HG03196 (cell line): Measurements from ENCODE around the gene ZNF488.

ENCODE experiments used
- ATAC-seq: cut with Tn5 transposase; IDR thresholded peaks from one replicate; pipeline ENCODE4 v1.9.1; 2021; ENCODE audit not compliant: unreplicated experiment

The ZNF488 gene

DNA sequence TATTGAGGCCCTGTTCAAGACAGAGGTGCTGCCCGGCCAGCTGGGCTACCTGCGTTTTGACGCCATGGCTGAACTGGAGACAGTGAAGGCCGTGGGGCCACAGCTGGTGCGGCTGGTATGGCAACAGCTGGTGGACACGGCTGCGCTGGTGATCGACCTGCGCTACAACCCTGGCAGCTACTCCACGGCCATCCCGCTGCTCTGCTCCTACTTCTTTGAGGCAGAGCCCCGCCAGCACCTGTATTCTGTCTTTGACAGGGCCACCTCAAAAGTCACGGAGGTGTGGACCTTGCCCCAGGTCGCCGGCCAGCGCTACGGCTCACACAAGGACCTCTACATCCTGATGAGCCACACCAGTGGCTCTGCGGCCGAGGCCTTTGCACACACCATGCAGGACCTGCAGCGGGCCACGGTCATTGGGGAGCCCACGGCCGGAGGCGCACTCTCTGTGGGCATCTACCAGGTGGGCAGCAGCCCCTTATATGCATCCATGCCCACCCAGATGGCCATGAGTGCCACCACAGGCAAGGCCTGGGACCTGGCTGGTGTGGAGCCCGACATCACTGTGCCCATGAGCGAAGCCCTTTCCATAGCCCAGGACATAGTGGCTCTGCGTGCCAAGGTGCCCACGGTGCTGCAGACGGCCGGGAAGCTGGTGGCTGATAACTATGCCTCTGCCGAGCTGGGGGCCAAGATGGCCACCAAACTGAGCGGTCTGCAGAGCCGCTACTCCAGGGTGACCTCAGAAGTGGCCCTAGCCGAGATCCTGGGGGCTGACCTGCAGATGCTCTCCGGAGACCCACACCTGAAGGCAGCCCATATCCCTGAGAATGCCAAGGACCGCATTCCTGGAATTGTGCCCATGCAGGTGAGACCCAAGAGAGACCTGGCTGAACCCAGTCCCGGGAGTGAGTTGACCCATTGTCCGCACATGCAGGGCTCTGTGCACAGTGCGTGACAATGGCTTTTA, 33.1 kb downstream of the ZNF488 start:
- ATAC-seq: no peak

DNA sequence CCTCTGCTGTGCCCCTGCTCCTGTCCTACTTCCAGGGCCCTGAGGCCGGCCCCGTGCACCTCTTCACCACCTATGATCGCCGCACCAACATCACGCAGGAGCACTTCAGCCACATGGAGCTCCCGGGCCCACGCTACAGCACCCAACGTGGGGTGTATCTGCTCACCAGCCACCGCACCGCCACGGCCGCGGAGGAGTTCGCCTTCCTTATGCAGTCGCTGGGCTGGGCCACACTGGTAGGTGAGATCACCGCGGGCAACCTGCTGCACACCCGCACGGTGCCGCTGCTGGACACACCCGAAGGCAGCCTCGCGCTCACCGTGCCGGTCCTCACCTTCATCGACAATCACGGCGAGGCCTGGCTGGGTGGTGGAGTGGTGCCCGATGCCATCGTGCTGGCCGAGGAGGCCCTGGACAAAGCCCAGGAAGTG, 34.1 kb downstream of the ZNF488 start:
- no peak for ATAC-seq

DNA sequence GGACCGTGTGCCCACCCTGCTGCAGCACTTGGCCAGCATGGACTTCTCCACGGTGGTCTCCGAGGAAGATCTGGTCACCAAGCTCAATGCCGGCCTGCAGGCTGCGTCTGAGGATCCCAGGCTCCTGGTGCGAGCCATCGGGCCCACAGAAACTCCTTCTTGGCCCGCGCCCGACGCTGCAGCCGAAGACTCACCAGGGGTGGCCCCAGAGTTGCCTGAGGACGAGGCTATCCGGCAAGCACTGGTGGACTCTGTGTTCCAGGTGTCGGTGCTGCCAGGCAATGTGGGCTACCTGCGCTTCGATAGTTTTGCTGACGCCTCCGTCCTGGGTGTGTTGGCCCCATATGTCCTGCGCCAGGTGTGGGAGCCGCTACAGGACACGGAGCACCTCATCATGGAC, 34.6 kb downstream of the ZNF488 start:
- ATAC-seq: no peak

DNA sequence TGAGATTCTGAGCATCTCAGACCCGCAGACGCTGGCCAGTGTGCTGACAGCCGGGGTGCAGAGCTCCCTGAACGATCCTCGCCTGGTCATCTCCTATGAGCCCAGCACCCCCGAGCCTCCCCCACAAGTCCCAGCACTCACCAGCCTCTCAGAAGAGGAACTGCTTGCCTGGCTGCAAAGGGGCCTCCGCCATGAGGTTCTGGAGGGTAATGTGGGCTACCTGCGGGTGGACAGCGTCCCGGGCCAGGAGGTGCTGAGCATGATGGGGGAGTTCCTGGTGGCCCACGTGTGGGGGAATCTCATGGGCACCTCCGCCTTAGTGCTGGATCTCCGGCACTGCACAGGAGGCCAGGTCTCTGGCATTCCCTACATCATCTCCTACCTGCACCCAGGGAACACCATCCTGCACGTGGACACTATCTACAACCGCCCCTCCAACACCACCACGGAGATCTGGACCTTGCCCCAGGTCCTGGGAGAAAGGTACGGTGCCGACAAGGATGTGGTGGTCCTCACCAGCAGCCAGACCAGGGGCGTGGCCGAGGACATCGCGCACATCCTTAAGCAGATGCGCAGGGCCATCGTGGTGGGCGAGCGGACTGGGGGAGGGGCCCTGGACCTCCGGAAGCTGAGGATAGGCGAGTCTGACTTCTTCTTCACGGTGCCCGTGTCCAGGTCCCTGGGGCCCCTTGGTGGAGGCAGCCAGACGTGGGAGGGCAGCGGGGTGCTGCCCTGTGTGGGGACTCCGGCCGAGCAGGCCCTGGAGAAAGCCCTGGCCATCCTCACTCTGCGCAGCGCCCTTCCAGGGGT, 35.2 kb downstream of the ZNF488 start:
- ATAC-seq: no peak

DNA sequence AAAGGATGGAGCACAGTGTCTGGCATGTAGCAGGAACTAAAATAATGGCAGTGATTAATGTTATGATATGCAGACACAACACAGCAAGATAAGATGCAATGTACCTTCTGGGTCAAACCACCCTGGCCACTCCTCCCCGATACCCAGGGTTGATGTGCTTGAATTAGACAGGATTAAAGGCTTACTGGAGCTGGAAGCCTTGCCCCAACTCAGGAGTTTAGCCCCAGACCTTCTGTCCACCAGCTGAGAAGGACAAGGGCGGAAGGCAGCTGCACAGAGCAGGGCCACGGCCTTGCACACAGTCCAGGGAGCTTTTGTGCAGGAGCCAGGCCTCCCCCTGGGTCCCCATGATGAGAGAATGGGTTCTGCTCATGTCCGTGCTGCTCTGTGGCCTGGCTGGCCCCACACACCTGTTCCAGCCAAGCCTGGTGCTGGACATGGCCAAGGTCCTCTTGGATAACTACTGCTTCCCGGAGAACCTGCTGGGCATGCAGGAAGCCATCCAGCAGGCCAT, 35.9 kb downstream of the ZNF488 start, which contains the start of gene RBP3:
TSS of gene RBP3 (plus strand) at position 226 of the 514 bp plus-strand sequence. CDS start at position 348, 122 bp downstream.
- no peak for ATAC-seq

DNA sequence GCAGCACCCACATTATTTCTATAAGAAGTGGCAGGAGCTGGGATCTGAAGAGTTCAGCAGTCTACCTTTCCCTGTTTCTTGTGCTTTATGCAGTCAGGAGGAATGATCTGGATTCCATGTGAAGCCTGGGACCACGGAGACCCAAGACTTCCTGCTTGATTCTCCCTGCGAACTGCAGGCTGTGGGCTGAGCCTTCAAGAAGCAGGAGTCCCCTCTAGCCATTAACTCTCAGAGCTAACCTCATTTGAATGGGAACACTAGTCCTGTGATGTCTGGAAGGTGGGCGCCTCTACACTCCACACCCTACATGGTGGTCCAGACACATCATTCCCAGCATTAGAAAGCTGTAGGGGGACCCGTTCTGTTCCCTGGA, 36.8 kb downstream of the ZNF488 start:
- ATAC-seq: no peak

DNA sequence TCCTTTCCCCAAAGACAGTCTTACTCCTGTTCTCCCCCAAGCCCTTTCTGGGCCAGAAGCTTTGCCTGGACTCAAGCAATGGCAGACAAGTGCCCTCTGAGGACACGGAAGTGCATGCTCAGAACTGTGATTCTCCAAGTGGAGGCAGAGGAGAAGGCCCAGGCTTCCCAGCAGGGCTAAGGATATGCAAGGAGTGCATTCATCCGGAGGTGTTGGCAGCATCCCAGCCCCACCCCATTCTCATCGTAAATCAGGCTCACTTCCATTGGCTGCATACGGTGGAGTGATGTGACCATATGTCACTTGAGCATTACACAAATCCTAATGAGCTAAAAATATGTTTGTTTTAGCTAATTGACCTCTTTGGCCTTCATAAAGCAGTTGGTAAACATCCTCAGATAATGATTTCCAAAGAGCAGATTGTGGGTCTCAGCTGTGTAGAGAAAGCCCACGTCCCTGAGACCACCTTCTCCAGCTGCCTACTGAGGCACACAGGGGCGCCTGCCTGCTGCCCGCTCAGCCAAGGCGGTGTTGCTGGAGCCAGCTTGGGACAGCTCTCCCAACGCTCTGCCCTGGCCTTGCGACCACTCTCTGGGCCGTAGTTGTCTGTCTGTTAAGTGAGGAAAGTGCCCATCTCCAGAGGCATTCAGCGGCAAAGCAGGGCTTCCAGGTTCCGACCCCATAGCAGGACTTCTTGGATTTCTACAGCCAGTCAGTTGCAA, 37.4 kb downstream of the ZNF488 start:
- ATAC-seq: no peak

DNA sequence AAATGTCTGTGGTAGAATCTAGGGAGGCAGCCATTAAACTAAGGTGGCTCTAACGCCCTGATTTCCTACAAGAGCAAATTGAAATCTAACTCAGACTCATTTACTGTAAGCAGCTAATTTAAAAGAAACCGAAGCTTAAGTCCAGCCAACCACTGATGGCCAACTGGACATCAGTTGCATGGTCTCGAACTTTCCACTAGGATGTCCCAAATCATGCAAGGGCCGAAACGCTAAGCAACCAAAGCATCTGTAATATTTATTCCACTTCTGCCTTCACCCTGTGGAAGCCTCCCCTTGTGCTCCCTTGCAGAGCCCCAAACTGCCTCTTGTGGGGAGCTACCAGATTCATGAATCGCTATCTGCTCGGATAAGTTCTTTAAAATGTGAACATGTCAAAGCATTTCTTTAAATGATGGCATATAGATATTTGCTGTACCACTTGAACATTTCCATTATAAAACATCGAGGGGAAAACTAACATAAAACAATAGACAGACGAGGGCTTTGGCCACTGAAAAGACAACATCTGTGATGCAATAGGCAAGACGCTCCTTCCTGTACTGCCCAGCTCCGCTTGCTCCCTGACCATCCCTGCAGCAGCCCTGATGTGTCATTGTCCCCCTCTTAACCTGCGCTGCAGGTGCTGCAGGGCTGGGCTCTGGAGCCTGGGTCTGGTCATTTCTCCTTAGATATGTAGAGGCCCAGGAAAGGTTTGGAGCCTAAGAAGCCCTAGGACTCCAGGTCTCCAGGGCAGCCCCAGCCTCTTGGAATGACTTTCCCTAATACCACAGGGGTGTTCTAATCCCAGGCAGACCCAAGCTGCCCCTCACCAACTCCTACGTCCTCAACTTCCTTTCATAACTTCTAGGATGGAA, 38.9 kb downstream of the ZNF488 start:
- ATAC-seq: no peak

DNA sequence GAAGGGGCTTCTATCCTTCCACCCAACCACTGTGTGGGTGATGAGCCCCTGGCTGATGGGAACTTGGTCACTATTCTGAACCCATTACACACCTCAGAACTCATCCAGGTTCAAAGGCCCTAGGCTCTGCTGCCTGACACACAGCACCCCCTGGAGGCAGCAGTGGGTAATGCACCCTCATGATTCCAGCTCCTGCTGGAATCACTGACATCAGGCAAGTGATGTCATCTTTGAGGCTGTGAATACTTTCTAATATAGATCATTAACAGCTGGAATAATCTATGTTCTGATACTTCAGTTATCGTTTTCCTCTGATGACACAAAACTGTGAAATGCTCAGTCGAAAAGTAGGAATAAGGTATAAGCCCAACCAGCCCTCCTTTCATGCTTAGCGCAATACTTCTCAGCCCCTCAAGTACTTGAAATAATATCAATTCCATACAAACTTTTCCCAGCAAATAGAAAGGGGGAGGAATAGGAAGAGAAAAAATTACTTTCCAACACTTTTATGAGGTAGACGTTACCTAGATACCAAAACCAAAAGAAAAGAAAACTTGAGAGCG, 43.4 kb downstream of the ZNF488 start:
- no peak for ATAC-seq

DNA sequence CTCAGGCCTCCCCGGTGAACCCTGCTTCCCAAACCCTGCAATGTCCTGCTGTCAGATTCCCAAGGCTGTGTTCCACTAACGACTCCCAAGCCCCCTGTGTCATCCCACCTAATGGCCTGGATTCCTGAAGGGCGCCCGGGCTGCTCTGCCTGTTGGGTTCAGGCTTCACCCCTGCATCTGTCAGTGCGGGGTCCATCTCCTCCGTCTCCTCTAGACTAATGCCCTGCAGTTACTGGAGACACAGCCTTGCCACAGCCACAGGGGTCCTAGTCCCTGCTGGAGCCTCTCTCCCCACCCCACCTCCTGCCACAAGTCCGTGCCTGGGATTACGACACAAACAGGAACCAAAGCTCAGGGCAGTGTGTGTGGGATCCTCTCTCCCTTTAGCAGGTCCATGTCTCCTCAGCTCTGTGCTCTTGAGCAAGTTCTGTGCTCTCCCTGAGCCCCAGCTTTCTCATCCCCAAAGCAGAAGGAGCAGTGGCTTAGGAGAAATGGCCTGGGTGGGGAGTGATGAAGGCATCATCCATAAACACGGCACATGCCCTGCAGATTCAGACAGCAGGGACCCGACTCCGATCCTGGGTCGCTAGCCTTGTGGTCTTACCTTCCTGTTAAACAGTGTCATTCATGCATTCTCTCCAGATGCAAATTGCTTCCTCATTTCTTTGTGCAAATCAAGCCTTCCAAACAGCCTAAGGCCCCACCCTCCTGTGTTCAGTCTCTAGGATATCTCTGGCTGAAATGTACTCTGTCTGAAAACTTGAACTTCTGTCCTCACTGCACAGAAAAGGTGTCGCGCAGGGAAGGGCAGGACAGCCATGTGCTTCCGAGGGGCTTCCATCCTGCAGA, 44.1 kb downstream of the ZNF488 start:
- no peak for ATAC-seq

DNA sequence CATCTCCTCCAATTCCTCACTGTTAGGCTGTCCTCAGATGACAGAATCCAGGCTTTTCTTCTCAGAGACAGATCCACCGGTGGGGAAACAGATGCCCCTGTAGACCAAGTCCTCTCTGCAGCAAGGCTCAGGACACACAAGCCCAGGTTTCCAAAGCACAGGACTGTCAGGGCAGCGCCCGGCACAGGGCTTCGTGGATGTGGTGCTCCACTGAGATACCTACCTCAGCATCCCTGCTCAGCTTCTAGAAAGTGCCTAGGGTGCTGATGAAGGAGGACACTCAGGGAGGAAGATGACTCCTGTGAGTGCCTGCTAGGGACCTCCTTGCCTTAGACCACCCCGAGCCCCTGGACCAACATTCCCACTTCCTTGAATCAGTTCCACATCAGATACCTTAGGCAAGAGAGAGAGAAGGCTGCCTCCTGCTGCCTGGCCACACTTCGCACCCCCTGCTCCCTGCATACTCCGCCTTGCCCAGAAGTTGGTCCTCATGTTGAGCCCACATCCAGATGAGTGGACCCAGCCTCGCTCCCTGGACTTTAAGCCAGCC, 44.8 kb downstream of the ZNF488 start:
- no peak for ATAC-seq

DNA sequence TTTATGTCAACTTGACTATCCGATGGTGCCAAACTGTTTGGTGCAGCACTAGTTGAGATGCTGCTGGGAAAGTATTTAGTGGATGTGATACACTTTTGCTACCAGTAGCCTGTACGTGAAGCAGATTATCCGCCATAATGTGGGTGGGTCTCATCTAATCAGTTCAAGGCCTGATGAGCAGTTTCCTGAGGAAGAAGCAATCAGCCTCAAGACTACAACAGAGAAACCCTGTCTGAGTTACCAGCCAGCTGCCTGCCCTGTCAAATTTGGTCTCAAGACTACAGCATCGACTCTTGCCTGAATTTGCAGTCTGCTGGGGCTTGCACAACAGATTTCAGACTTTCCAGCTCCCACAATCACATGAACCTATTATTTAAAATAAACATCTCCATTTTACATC, 46.8 kb downstream of the ZNF488 start:
- ATAC-seq: no peak

DNA sequence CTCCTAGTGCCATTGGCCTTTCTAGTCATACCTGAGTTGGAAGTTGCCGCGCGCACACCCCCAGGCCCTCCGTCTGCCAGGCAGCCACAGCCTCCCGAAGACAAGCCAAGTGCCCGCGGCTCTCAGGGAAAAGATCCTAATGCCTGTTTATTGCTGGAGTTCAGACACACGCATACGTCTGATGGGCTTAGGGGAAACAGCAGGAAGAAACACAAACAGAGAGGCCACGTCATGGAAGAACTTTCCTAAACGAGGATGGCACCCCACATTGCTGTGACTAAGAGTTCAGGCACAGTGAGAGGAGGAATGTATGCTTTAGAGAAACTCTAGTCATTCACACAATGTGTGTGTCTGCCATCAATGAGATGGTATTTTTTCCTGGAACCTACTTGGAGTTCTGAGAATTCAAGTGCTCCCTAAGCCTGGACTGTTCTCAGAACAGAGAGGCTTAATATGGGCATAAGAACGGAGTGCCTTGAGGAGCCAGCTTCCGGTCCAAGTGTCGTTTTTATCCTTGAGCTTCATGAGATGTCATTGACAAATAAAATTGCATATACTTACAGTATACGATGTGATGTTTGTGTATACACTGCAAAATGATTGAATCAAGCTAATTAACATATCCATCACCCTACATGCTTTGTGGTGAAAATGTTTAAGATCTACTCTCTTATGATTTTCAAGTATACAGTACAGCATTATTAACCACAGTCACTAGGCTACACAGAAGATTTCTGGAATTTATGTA, 47.5 kb downstream of the ZNF488 start:
- ATAC-seq: no peak

DNA sequence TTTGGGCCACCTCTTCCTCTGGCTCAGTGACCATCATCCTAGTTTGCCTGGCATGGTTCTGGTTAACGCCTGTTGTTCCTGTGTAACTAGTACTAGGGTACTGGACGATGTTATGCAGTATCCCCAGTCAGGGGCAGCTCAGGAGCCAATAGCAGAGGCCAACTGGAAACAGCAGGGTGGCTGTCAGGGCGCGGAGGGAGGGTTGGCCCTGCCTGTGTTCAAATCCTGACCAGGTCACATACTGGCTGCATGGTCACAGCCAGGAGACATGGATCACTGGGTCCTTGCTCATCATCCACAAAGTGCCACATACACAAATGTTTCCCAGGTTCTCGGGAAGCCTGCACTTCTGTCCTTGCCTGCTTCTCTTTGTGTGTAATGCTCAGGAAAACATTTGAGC, 48.2 kb downstream of the ZNF488 start:
- no peak for ATAC-seq

DNA sequence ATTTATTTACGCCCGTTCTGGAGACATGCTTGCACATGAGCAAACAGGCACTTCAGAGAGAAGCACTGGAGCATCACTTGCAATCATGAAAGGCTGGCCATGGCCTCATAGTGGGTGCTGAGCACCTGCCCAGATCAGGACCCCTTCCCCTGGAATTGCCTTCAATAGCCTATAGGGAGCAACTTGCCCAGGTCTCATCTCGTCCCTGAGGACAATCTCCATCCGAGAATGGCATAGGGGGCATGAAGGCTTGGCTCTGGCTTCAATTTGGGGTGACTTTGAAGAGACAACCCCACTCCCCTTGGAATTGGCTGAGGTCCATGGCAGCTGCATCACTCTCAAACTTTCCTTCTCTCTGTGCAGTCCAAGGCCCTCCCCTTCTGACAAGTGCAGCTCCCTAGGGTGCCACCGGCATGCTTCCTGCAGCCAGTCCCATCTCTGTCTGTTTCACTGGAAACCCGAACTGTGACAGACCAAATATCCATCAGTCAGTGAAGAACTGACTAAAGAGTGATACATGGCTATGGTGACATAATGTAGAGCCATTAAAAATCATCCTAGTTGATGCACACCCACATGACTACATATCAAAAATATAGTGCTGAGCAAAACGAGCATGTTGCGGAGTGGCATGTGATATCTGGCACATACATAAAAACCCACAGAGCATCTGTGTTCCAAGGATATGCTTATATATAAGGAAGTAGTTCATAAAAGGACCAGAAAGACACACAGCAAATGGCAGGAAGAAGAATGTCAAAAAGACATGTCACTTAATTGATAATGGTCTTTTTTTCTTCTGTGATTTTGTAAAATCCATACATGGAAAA, 49.4 kb downstream of the ZNF488 start:
- no peak for ATAC-seq

DNA sequence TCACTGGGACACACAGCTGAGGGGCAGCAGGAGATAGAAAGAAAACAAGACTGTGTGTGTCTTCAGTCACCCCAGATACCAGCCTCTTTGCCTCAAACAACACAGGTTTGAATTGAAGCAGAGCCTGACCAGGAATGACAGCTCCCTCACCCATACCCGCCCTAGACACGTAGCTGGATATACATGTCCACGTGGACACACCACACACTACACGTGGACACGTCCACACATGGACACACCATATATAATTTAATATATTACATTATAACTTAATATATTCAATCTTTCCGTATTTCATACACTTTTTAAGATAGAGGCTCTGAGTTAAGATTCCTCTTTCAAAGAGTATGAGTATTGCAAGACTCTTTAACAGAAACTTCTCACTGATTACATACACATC, 50.6 kb downstream of the ZNF488 start:
- no peak for ATAC-seq

DNA sequence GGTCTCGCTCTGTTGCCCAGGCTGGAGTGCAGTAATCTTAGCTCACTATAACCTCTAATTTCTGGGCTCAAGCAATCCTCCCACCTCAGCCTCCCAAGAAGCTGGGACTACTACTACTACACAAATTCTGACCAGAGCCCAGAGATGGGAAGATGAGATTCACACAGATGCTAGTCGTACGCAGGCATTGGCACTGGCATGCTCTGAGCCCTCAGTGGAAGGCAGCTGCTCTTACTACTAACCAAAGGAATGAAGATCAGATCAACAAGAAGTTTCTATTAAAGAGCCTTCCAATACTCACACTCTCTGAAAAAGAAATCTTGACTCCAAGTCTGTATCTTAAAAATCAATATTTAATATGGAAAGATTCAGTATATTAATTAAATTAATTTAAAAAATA, 51.1 kb downstream of the ZNF488 start:
- no peak for ATAC-seq
